Muscle of arm (tissue), 12 donors: Measurements from ENCODE around the gene IPO13. TPM values are rescaled to one million over a fixed set of nuclear protein-coding genes. Genes with fewer than 3 reads are reported as not detected.

Experiments used
- DNase-seq: peaks from one replicate; pipeline ENCODE4 v3.0.0-alpha.2; 2013
- polyA plus RNA-seq, 12 donors: library from polyadenylated mRNA; unstranded; fragments of 120-200 nt; gene quantifications; one replicate each; pipeline ENCODE4 v1.2.1, GENCODE V29; 2013; ENCODE audit not compliant: insufficient read length in 12 of 12

IPO13 gene
- polyA plus RNA-seq, 12 donors = 18.8 to 54.5 (median 25.7) TPM; not detected in 1

DNA sequence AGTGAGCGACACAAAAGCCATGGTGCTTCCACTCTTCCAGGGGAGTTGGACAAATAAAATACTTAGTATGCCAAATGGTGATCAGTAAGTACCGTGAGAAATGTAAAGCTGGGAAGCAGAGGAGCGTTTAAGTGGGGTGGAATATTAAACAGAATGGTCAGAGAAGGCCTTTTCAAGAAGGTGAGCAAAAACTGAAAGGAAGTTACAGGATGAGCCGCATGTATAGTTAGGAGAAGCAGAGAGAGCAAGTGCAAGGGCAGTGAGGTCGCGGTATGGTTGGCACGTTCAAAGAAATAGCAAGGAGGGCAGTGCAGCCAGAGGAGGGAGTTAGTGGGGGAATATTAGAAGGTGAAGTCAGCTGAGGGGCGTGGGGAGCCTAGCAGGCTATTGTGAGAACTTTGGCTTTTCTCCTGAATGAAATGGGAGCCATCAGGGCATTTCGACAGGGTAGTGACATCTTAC, 27.3 kb downstream of the IPO13 start:
- no peak for DNase-seq

DNA sequence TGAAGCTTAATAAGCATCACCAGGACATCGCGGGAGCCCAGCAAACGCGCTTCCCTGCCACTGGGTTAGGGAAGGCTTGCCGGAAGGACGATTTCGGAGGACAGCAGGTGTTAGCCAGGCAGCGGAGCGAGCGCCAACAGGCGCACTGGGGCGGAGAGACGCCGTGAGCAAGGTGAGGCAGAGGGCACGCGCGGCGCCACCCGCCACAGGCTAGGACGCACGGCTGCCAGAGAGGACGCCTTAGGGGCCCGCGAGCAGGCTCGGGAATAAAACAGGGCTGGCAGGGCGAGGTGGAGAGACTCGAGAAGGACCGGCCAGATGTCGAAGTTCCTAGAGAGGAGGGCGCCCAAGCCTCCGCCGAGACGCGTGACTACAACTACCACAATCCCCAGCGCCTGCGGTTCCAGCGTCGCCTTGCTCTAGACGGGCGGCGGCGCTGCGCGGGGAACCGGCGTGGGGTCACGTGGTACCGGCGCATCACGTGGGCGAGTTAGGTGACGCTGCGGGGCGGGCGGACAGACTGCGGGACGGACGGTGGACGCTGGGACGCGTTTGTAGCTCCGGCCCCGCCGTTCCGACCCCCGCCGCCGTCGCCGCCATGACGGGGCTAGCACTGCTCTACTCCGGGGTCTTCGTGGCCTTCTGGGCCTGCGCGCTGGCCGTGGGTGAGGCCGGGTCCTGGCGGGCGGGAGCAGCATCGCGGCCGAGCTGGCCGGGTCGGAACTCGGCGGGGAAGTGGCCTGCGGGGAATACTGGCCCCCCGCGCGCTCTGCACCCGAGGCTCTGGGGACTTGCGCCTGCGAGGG, 27.9 kb downstream of the IPO13 start, which contains the start of gene ATP6V0B:
Gene ATP6V0B, plus strand, starts transcription at position 518 of the 806 bp plus-strand sequence. Its CDS starts 81 bp downstream, at position 599.
- DNase-seq = peak; percentile 94

DNA sequence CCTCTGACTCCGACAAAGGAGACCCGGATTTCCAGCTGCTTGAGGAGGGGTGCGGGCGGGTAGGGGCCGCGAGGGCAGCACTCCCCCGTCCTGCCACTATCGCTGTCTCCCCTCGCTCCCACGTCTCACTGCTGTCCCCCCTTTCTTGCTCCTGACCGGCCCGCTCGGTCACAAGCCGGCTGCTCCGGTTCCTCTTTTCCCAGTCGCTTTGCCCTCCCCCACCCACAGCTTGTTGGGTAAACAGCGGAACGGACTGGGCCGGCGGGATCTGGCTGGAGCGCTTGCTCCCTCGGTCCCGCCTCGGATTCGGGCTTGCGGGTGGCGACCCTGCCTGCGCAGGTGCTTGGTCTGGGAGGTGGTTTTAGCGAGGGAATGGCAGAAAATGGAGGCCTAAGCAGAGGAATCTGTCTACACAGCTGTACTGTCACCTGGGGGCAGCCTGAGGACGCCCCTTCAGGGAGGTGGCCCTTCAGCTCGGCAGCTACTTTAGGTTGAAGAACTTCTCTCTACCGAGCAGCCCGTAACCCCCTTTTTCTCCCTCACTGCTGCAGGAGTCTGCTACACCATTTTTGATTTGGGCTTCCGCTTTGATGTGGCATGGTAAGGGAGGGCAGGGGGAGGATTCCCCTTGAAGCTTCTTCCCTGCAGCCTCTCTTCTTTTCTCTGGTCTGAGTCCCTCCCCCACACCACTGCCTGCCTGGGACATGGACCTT, 28.7 kb downstream of the IPO13 start:
- DNase-seq = no peak

DNA sequence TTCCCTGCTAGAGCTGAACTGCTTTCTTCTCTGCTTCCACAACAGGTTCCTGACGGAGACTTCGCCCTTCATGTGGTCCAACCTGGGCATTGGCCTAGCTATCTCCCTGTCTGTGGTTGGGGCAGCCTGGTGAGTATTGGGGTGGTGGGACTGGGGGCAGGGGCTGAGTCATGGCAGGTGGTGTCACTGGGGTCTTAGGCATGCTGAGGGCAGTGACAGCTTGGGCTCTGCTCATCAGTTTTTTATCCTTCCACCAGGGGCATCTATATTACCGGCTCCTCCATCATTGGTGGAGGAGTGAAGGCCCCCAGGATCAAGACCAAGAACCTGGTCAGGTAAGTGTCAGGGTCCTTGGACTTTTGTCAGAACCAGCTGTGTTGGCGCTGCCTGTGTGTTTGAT, 29.3 kb downstream of the IPO13 start:
- no peak for DNase-seq

DNA sequence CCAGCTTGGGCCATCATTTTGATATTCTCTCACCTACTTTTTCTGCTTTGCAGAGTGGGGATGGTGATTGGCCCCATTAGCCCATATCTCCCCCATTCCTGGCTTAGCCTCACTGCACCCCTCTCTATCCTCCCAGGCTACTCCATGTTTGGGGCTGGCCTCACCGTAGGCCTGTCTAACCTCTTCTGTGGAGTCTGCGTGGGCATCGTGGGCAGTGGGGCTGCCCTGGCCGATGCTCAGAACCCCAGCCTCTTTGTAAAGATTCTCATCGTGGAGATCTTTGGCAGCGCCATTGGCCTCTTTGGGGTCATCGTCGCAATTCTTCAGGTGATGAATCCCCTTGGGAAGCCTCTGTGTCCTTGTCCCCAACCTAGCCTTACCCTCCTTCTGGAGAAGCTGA, 30.1 kb downstream of the IPO13 start:
- DNase-seq = no peak

DNA sequence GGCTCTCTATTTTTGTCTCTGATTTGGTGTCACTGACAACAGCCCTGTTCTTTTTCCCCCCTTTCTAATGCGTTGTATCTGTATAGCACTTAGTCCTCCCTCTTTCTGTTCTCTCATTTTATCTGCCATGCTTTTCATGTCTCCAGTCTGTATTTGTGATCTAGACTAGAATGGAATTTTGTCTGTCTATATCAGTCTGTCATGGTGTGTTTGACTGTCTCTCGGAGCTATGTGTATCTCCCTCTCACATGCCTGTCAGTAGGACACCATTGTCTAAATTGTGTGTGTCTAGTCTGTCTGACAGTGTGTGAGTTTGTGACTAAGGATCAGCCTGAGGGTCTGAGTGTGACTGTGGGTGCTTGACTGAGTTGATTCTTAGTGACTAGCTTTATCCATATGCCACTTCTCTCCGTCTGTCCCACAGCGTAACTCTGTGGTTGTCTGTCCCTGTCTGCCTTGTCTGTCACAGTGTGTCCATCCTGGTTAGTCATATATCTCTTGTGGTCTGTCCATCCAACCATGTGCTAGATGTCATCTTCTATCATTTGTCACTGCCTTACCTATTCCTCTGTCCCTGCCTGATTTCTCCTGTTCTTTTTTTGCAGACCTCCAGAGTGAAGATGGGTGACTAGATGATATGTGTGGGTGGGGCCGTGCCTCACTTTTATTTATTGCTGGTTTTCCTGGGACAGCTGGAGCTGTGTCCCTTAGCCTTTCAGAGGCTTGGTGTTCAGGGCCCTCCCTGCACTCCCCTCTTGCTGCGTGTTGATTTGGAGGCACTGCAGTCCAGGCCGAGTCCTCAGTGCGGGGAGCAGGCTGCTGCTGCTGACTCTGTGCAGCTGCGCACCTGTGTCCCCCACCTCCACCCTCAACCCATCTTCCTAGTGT, 30.9 kb downstream of the IPO13 start:
- DNase-seq = no peak

DNA sequence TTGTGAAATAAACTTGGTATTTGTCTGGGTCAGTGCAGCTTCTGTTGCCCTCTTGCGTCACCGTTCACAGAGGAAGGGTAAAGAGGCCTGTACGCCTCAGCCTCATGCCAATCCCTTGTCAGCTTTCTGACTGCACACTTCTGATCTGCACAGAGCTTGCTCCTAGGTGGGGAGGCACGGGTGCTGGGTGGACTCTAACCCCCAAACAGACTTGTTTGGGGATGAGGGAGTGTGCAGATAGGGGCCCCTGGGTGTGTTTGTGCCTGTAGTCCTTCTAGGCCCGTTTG, 31.5 kb downstream of the IPO13 start:
- no peak for DNase-seq

DNA sequence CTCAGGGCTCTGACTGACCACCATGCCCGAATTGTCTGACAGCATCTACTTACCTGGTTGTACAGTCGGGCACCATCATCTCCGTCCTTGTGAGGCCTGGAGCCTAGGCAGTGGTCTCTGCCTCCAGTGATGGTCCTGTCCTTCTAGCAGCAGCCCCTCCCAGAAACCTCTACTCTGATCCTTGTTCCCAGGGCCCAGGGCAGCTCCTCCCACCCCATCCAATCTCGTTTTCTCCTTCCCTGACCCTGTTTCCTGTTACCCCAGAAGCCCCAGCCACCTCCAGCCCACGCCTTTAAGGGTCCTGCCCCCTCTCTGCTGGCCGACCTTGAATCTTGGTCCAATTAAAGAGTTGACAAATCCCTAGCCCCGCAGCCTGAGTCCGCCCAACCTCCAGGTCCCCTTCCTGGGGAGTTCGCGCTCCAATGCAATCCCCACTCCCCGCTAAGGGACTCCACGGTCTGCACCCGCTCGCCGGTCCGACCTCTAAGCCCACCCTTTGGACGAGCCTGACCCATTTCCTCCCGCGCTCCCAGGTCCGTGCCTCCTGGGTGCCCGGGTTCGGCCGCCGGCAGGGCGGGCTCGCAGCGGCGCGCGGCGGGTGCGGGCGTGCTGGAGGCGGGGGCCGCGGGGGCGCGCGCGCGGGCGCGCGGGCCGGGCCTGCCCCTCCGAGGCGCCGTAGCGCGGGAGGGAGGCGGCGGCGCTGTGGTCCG, 32.0 kb downstream of the IPO13 start, which contains the start of gene B4GALT2:
Gene B4GALT2, plus strand, starts transcription at position 660 of the 710 bp plus-strand sequence. CDS start 1,951 bp downstream, outside the sequence.
- DNase-seq = no peak

DNA sequence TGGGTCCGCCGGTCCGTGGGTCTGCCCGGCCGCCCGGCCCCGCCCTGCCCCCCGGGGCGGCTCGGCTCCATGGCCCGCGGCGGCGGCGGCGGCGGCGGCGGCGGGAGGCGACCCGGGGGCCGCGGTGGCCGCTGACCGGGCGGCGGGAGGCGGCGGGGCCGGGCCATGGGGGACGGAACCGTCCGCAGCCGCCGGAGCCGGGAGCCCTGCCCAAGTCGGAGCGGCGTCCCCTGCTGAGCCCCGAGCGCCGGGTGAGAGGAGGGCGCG, 32.4 kb downstream of the IPO13 start:
- no peak for DNase-seq

DNA sequence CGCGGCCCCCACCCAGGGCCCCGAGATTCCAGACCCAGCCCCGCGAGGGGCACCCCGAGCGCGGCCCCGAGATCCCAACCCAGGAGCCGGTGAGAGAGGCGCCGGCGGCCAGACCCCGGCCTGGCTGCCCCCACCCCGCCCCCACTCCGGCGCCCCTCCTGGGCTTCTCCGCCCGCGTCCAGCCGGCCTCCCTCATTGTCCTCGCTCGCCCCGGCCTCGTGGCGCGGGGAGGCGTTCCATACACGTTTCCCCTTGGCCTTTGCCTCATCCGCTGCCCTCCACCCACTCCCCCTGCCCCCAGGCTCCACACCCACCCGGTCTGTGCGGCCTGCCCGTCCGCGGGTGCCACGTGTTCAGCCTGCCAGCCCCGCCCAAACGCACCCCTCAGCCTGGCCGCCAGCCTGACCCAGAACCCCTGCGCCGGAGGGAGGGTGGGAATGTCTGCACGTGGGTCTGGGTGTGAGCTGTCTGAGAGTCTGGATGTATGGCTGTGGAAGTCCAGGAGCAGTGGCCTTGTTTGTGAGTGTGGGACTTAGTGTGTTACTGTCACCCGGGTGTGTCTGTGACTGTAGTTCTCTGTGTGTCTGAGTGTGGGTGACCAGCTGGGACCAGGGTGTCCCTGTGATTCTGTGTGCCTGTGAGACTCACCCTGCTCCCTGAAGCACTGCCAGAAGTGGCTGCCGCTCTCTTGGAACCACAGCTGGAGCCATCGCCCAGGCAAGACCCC, 32.9 kb downstream of the IPO13 start:
- no peak for DNase-seq

DNA sequence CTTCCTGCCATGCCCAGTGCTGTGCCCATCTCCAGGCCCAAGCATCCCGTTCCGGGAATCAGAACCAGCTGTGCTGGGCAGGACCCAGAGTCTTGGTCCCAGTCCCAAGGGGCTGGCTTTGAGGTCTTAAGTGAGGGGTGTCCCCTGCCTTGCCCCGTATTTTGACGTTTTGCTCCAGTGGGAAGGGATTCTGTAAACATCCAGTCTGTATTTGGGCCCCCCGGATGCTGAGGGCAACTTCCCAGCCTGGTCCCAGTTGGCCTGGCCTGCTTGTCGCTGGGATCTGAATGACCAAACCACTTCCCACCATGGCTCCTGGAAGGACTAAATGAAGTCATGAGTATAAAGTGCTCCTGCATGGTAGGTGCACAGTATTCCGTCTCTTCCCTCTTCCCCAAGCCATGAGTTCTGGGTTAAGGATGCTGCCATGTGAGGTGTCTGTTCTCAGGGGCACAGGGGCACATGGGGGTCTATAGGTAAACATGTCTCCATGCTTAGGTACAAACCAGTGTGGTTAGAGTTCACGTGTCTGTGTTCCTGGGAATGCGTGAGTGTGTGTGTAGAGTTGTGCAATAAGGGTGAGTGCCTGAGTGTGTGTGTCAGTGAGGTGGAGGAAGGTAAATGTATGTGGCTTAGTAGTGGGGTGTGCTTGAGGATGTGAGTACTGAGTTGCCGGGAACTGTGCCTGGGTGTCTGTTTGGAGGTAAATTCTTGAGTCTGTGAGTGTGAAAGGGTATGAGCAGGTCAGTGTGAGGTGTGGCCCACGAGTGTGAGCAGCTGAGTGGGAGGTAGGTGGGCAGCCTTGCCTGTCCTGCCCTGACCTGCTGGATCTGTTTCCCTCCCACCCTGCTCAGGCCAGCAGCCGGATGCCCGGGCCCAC, 33.7 kb downstream of the IPO13 start:
- no peak for DNase-seq

DNA sequence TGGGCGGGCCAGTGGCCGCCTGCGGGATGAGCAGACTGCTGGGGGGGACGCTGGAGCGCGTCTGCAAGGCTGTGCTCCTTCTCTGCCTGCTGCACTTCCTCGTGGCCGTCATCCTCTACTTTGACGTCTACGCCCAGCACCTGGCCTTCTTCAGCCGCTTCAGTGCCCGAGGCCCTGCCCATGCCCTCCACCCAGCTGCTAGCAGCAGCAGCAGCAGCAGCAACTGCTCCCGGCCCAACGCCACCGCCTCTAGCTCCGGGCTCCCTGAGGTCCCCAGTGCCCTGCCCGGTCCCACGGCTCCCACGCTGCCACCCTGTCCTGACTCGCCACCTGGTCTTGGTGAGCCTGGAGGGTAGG, 34.4 kb downstream of the IPO13 start:
- no peak for DNase-seq

DNA sequence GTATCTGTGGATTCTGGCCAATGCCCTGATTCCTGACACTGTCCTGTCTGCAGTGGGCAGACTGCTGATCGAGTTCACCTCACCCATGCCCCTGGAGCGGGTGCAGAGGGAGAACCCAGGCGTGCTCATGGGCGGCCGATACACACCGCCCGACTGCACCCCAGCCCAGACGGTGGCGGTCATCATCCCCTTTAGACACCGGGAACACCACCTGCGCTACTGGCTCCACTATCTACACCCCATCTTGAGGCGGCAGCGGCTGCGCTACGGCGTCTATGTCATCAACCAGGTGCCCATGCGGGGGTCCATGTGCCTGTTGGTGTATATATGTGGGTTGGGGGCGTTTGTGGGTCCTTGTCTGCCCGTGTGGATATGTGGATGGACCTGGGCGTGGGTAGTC, 34.9 kb downstream of the IPO13 start:
- DNase-seq = no peak

DNA sequence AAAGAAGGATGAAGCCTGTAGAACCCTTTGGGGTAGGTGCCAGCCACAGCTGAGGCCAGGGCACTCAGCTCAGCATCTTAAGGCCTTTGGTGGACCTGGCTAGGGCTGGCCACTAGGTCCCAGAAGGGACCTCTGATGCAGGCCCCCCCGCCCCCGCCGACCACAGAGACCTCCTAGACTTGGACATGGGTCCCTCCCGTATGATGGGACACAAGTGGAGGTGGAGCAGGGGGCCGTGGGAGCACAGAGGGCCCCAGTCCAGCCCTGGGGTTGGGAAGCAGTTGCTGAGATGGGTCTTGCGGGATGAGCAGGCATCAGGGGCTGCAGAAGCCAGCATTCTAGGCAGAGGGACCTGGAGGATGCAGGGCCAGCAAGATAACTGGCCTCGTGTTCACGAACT, 35.5 kb downstream of the IPO13 start:
- no peak for DNase-seq

DNA sequence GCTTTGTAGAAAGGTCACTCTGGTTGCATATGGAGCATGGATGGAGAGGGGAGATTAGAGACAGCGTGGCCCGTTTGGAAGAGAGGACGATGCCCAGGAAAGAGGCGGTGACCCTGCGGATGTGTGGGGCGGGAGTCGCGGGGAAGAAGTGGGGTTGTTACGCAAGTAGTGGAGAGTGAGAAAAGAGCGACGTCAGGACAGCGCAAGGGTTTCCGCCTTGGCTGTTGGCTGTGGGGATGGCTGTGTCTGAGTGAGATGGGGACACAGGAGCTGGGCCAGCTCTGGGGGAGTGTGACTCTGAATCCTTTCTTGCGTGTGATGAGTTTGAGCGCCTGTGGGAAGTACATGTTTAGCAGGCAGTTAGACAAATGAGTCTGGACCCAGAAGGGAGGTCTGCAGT, 36.1 kb downstream of the IPO13 start:
- no peak for DNase-seq

DNA sequence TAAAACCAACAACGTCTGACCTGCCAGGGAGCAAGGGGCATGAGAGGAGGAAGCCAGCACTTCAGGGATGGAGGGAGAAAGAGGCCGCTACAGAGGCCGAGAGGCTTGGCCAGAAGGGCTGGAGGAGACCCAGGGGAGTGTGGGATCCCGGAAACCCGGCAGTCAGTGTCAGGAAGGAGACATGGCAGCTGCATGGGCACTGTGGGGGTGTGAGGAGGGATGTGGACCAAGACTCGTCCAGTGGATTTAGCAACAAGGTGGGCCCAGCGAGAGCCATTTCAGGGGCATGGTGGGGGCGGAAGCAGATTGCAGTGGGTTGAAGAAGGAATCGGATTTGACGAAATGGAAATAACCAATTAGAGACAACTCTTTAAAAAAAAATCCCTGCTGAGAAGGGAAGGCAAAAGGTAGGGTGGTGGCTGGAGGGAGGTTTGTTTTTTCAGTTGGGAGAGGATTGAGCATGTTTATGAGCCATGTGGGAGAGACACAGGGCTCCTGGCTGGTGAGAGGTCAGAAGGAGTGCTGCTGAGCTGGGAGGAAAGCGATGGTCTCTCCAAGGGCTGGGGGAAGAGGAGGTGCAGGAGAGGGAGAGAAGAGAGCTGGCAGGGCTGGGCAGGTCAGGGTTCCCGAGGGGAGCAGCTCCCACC, 36.6 kb downstream of the IPO13 start:
- DNase-seq = no peak

DNA sequence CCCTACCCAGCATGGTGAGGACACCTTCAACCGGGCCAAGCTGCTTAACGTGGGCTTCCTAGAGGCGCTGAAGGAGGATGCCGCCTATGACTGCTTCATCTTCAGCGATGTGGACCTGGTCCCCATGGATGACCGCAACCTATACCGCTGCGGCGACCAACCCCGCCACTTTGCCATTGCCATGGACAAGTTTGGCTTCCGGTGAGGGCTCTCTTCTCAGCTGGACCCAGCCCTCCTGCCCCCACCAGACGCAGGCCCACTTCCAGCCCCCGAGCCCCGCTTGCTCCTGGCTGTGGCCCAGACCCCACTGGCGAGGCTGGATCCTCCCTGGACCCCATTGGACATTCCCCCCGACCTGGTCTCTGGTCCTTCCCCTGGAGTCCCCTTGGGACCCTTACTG, 38.1 kb downstream of the IPO13 start:
- DNase-seq = no peak

DNA sequence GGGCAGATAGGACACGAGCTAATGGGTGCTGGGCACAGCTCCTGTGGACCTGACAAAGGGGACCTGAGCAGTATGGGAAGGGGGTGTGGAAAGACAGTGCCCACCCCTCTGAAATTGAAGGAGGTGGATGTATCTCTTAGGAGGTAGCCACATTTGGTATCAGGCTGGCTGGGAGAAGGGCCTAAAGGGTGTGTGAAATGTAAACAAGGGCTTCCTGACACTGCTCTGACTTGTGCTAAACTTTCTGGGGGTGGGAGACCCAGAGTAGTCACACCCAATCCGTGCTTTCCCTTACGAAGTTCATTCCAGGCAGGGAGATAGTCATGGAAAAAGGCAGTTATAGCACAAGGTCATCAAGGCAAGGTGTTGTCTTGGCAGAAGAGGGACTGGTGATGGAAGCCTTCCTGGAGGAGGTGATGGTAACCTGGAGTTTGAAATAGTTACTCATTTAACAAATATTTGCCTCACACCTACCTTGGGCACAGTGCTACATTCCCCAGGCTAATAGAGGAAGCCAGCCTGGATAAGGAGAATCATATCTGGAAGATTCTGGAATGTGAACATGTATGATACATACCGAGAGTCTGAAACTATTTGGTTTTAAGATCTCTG, 39.3 kb downstream of the IPO13 start:
- DNase-seq = no peak

DNA sequence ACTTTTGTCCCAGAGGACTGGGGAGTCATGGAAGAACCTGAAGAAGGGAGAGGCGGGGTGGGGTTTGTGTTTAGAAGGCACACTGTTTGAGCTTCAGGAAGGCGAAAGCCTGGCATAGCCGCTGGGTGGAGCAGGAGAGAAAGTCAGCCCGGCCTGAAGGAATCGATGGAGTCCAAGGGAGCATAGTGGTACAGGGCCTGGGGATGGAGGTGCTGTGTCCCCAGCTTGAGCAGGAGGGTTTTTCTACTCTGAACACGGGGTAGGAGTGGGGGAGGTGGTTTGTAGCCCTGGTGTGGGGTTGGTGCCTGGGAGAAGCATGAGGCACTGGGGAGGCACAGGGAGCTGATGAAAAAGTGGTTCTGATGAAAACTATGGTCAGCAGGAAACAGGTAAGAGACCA, 40.0 kb downstream of the IPO13 start:
- DNase-seq = no peak
